ENCODE results near the gene YIPF6.

DNA sequence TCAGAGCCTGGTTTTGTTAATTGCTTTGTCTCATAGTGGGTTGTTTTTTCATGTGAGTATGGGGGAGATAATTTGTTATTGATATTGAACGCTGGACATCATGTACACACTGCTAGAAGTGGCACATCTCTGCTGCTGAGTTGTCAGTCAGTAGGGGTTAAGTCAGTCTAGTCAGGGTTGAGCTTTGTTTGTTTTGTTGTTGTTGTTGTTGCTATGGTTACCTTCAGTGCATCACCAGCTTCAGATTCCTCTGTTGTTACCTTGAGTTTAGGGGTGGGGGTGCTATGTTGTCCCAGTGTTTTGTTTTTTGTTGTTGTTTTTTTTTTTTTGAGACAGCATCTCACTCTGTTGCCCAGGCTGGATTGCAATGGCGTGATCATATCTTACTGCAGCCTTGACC is 9.9 kb downstream of the YIPF6 start:
- TF ChIP-seq, protein P1, sequence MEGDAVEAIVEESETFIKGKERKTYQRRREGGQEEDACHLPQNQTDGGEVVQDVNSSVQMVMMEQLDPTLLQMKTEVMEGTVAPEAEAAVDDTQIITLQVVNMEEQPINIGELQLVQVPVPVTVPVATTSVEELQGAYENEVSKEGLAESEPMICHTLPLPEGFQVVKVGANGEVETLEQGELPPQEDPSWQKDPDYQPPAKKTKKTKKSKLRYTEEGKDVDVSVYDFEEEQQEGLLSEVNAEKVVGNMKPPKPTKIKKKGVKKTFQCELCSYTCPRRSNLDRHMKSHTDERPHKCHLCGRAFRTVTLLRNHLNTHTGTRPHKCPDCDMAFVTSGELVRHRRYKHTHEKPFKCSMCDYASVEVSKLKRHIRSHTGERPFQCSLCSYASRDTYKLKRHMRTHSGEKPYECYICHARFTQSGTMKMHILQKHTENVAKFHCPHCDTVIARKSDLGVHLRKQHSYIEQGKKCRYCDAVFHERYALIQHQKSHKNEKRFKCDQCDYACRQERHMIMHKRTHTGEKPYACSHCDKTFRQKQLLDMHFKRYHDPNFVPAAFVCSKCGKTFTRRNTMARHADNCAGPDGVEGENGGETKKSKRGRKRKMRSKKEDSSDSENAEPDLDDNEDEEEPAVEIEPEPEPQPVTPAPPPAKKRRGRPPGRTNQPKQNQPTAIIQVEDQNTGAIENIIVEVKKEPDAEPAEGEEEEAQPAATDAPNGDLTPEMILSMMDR (IDR thresholded peaks at IDR 0.05) = no peak
- TF ChIP-seq POLR2A (IDR thresholded peaks at IDR 0.05) = no peak

All from testis (tissue), 2 donors.